Prostate gland (tissue), 2 donors: Measurements from ENCODE around the gene FANCI. TPM values are rescaled to one million over a fixed set of nuclear protein-coding genes. Genes with fewer than 3 reads are reported as not detected.
"Not testable (repeated sequence)": the region's sequence is repeated elsewhere in the genome, so short reads cannot be mapped to it uniquely, and the experiment has no call there.

Source experiments
- DNase-seq: peaks from one replicate; pipeline ENCODE4 v3.0.0-alpha.2; 2019; ENCODE audit warnings: low spot score
- H3K27ac ChIP-seq, 2 donors: fragments of 200-600 bp; sonication (generic); 2 replicates each; pipeline ENCODE4 v1.5.1; 2017 to 2019
- H3K27me3 ChIP-seq: fragments of 200-600 bp; sonication (generic); replicated peaks from 2 replicates; pipeline ENCODE4 v1.5.1; 2019; ENCODE audit not compliant: insufficient read depth
- H3K36me3 ChIP-seq, 2 donors: fragments of 200-600 bp; sonication (generic); 1 replicate in 1 of 2; 2 replicates in 1 of 2; pipeline versions ENCODE4 v1.5.1 to v1.8.1; 2017 to 2019
- H3K4me1 ChIP-seq: fragments of 200-600 bp; sonication (generic); replicated peaks from 2 replicates; pipeline ENCODE4 v1.5.1; 2019
- H3K4me3 ChIP-seq, 2 donors: fragments of 200-600 bp; sonication (generic); 2 replicates each; pipeline ENCODE4 v1.5.1; 2017 to 2019
- H3K9me3 ChIP-seq: fragments of 200-600 bp; sonication (generic); 2 replicates; pipeline ENCODE4 v1.5.1; 2017
- CTCF ChIP-seq, 4 experiments: fragments of 200-600 bp in 2 of 4; fragments of 450-650 bp in 2 of 4; sonication (generic) in 2 of 4; IDR thresholded peaks; 1 replicate in 3 of 4; 2 replicates in 1 of 4; pipeline ENCODE4 v1.5.1; 2016 to 2019; ENCODE audit warnings: antibody characterized with exemption in 4 of 4, mild to moderate bottlenecking in 2 of 4, moderate library complexity in 2 of 4
- POLR2A ChIP-seq: fragments of 450-650 bp; IDR thresholded peaks from one replicate; pipeline ENCODE4 v1.6.1; 2016; ENCODE audit warnings: antibody characterized with exemption, mild to moderate bottlenecking
- POLR2AphosphoS5 ChIP-seq: sonication (generic); formaldehyde crosslinking; IDR thresholded peaks from one replicate; pipeline ENCODE4 v1.6.1; 2017; ENCODE audit warnings: antibody characterized with exemption
- WGBS: methylation state at CpG from one replicate; pipeline ENCODE4 v1.1.5; 2018; 5-methylcytosine and 5-hydroxymethylcytosine counted together
- intact Hi-C: fragments of 100-400 bp; cut with DNase I; formaldehyde crosslinking; loops from one replicate; pipeline ENCODE4 v1.14.2; 2022
- total RNA-seq, 2 donors: library from RNA; depleted of rRNA; stranded (reverse); fragments of >200 nt; gene quantifications; one replicate each; pipeline ENCODE4 v1.1.0, GENCODE V29; 2016

Gene FANCI
- total RNA-seq, 2 donors from 2014 or later: 7.8 to 22.7 TPM

DNA sequence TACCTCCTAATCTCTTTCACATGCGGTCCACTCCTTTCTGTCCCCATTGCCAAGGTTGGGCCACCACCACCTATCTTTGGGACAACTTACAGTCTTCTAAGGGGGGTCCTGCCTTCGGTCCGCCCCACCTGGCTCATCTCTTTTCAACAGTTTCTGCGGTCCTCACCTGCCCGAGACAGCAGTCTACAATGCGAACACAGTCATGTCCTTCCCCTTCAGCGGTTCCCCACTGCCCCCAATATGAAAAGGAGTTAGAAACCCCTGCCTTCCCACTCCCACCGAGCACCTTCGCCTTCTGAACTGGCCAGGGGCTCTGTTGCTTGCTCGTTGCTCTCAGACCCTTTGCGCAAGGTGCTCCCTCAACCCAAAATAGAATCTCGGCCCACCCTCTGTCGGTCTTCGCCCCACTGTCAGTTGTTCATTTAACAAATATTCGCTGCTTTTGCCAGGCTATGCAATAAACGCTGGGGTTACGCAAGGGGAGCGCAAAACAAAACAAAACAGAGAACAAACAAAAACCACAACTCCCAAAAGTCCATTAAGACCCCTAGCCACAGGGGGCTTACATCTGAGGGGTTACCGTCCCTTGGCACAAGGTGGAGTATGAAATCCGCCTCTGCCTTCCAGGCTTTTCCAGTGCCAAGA, 611 bp upstream of the FANCI start:
- no peaks in the 10 kb centered on the region for H3K9me3 ChIP-seq
- peak; percentile 9 for DNase-seq
- WGBS: 23% methylated on average over 20 of the region's 20 CpGs
- intact Hi-C loops: loop anchor here (5.0 to 10.0 kb wide), 2 partner anchors 36 to 92 kb away; partner anchors contain the start of gene POLG
- H3K27me3 ChIP-seq: no peaks in the 10 kb centered on the region
- peak overlapping the region; percentile 63 to 71 for H3K27ac ChIP-seq
- H3K4me1 ChIP-seq: no peaks in the 10 kb centered on the region
- peak overlapping the region; percentile 58 to 67 for H3K4me3 ChIP-seq
- no peak for TF ChIP-seq POLR2A
- no peak for TF ChIP-seq CTCF (IDR thresholded peaks at IDR 0.05)
- no peak for TF ChIP-seq POLR2AphosphoS5
- no peaks in the 10 kb centered on the region for H3K36me3 ChIP-seq

- H3K4me1 ChIP-seq: no peaks in the 10 kb centered on the region
- H3K4me3 ChIP-seq: peak overlapping the region; percentile 58 to 67
- no peaks in the 10 kb centered on the region for H3K36me3 ChIP-seq
- TF ChIP-seq POLR2A (no peak), POLR2AphosphoS5 (no peak), CTCF (IDR thresholded peaks at IDR 0.05) (no peak)
- 0% methylated on average over 6 of the region's 6 CpGs for WGBS
- DNase-seq: no peak
- intact Hi-C loops: loop anchor here (5.0 to 10.0 kb wide), 2 partner anchors 37 to 90 kb away; partner anchors contain the start of gene POLG
- H3K27me3 ChIP-seq: no peaks in the 10 kb centered on the region
- no peak overlapping the region for H3K27ac ChIP-seq
- no peaks in the 10 kb centered on the region for H3K9me3 ChIP-seq
Measured at GRCh38 chr15:89244574-89244903, 760 bp downstream of the FANCI start.

DNA sequence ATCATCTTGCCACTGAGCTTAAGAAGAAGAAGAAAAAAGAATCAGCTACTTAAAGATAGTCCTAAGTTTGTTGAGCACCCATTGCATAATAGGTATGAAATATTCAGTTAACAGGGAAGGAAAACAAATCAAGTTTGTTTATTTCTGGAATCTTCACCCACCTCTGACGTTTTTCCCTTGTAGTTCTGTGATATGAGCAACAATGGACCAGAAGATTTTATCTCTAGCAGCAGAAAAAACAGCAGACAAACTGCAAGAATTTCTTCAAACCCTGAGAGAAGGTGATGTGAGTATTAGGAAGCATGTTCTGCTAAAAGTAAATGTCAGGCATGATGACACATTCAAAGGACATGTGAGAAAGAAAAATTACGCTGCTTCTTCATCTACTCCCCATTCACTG, 3.7 kb downstream of the FANCI start:
- Histone ChIP-seq H3K9me3 (no peaks in the 10 kb centered on the region), H3K4me3 (no peak overlapping the region), H3K27ac (no peak overlapping the region), H3K36me3 (no peaks in the 10 kb centered on the region), H3K27me3 (no peaks in the 10 kb centered on the region), H3K4me1 (no peaks in the 10 kb centered on the region)
- TF ChIP-seq POLR2AphosphoS5: no peak
- TF ChIP-seq POLR2A: no peak
- TF ChIP-seq CTCF (IDR thresholded peaks at IDR 0.05): no peak
- WGBS: 68% methylated on average over 2 of the region's 2 CpGs
- intact Hi-C loops: loop anchor here (10.0 kb wide), 1 partner anchor 87 kb away; the partner anchor contains the start of gene POLG
- DNase-seq: no peak

DNA sequence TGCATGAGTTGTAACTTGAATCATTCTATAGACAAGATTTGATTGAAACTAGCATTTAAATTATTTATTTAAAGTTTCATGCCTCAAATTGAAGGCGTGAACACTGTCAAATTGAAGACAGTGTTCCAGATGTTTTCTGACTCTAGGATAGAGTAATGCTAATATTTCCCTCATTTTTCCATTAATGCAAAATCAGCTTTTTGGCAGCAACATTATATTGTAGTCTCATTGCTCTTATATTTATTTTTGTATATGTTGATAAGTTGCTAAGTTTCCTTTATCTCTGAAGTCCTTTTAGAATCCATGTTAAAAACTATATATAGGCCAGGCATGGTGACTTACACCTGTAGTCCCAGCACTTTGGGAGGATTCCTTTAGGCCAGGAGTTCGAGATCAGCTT, 4.8 kb downstream of the FANCI start:
- Histone ChIP-seq H3K27me3 (no peaks in the 10 kb centered on the region), H3K4me3 (no peak overlapping the region), H3K27ac (no peak overlapping the region), H3K36me3 (no peaks in the 10 kb centered on the region), H3K4me1 (no peaks in the 10 kb centered on the region), H3K9me3 (no peaks in the 10 kb centered on the region)
- intact Hi-C loops: loop anchor here (10.0 kb wide), 1 partner anchor 86 kb away; the partner anchor contains the start of gene POLG
- TF ChIP-seq POLR2AphosphoS5: no peak
- TF ChIP-seq POLR2A: no peak
- TF ChIP-seq CTCF (IDR thresholded peaks at IDR 0.05): no peak
- DNase-seq: no peak
- 97% methylated on average over 2 of the region's 2 CpGs for WGBS

GRCh38 chr15:89250142-89250541, 6.4 kb downstream of the FANCI start:
- H3K4me1 ChIP-seq, DNase-seq, H3K9me3 ChIP-seq, intact Hi-C loops, H3K36me3 ChIP-seq, H3K27me3 ChIP-seq, H3K27ac ChIP-seq, H3K4me3 ChIP-seq: not testable (repeated sequence)
- 95% methylated on average over 5 of the region's 5 CpGs for WGBS

GRCh38 chr15:89277281-89277680, 33.5 kb downstream of the FANCI start:
- WGBS: 91% methylated on average over 4 of the region's 4 CpGs
- H3K36me3 ChIP-seq, H3K4me3 ChIP-seq, H3K27me3 ChIP-seq, DNase-seq, intact Hi-C loops, H3K9me3 ChIP-seq, H3K4me1 ChIP-seq, H3K27ac ChIP-seq: not testable (repeated sequence)
